Stimulated activated CD8-positive, alpha-beta memory T cell treated with anti-CD3 and anti-CD28 coated beads, Interleukin-4, amount 100 ng/mL, for 48 hours (primary cell): ENCODE measurements around the gene NLRP12.
A peak's percentile ranks its signal among the peaks of the same experiment; 100 is the strongest.
"Not testable (repeated sequence)": the region's sequence is repeated elsewhere in the genome, so short reads cannot be mapped to it uniquely, and the experiment has no call there.

Experiments
- DNase-seq: peaks from one replicate; pipeline ENCODE4 v3.0.0-alpha.2; 2020

NLRP12 gene

DNA sequence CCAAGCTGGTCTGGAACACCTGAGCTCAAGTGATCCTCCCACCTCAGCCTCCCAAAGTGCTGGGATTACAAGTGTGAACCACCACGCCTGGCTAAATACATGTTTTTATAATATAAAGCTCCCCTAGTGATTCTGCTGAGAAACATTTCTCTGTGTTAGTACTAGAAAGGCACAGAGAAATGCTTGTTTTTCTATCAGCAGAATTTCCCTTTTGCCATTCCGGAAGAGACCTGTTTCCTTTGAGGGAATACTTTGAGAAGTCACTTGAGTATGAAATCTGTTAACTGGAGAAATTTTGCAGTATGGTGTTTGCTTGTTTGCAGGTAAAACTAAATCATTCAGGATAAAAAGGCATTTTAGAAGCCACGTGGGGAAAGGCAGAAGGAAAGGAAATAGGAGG is 4.4 kb upstream of the NLRP12 start:
- no peak for DNase-seq

DNA sequence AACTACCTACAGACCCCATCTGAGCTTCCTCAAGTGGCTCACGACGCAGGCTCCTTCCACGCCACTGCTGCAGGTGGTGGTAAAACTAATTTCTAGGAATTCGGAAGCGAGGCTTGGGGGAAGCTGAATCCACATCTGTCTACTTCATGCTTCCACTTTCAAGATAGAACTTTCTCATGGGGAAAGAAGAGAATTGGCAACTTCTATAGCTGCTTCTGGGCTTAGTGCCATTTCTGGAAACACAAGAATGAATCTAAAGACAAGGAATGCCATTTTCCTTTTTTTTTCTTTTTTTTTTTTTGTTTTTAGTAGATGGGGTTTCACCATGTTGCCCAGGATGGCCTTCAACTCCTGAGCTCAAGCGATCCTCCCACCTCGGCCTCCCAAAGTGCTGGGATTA is 2.8 kb upstream of the NLRP12 start:
- no peak for DNase-seq

DNA sequence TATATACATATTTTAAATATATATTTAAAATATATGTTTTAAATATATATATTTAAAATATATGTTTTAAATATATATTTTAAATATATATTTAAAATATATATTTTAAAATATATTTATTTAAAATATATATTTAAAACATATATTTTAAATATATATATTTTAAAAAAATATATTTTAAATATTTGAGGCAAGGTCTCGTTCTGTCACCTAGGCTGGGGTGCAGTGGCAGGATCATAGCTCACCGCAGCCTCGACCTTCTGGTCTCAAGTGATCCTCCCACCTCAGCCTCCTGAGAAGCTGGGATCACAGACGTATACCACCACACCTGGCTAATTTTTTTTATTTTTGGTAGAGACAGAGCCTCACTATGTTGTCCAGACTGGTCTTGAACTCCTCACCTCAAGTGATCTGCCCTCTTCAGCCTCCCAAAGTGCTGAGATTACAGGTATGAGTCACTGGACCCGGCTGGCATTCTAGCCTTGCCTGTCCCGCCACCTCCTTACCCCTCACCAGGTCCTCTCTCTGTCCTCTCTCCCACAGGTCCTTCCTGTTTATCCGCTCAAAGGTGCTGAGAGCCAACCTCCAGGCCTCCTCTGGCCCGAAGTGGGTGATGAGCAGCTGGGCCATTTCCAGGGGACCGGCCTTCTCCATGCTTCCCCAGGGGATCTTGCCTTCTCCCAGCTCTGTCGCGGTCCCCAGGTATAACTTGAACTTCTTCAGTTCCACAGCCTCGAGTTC is 564 bp downstream of the NLRP12 start:
- no peak for DNase-seq

DNA sequence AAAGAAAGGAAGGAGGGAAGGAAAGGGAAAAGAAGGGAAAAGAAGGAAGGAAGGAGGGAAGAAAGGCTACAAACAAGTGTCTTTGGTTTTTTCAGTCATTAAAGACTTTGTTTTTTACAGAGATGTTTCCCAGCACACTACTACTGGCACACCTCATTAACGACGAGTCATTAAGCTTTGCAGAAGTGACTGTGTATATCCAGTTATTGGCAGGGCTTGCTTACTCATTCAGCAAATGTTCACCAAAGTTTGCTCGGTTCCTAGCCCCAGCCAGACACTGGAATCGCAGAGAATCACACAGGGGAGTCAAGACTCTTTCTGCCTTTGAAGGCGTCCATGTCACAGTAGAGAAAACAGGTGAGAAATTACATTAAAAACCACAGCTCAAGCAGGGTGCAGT is 4.3 kb downstream of the NLRP12 start:
- DNase-seq: no peak

DNA sequence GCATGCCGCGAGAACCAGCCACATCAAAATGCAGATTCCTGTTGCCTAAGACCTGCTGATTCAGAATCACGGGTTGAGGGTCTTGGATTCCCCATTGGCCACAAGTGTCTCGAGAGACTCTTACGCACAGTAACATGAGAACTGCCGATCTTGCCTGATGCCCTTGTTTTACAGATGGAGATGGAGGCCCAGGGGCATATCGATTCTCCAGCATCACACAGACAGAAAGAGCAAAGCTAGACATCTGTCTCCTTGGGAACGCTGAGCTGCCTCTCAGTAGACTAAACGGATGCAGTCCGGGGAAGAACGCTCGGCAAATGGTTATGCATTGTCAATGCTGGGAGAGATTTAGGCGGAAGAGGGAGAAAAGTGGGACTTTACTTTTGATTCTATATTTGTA is 5.4 kb downstream of the NLRP12 start:
- DNase-seq: no peak

DNA sequence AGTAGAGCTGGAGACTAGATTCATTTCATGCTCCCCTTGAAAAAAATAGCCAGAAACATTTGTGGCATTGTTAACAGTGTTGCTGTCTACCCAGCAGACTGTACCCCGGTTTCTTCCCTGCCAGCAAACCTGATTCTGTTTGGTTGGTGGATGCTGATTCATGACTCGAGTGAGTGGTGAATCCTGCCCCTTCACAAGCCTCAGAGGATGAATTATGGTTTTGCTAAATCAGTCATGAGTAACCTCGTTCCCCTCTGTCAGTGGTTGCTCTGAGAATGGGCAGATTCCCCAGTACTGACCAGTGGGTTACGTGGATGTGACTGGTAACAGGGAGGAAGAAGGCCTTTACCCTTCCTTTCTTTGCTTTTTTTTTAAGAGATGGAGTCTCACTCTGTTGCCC is 10.1 kb downstream of the NLRP12 start:
- DNase-seq: no peak

DNA sequence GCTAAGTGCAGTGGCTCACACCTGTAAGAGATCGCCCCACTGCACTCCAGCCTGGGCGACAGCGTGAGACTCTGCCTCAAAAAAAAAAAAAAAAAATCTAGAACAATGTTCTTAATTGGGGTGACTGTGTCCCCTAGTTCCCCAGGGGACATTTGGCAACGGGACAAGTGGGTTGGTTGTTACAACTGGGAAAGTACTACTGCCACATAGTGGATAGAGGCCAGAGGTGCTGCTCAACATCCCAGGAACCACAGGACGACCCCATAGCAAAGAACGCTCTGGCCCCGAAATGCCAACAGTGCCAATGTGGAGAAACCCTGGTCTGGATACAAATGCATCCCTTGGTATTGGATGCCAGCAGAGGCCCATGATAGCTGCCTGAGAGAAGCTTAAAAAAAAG is 11.8 kb downstream of the NLRP12 start:
- DNase-seq: no peak

DNA sequence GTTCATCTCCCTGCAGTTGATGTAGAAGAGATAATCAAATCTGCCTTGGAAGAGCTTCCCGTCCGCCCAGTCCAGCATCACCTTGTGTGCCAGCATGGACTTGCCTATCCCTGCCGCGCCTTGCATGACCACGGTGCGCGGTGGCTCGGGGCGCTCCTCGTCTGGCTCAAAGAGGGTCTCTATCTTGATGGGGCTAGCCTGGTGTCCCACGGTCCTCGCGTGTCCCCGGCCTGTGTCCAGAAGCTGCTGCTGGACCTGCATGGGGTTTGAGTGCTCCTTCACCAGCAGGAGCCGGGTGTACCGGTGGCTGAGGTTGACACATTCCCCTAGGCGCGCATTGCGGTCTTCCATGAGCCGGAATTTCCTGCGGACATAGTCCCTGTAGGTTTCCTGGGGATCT is 13.2 kb downstream of the NLRP12 start:
- no peak for DNase-seq

DNA sequence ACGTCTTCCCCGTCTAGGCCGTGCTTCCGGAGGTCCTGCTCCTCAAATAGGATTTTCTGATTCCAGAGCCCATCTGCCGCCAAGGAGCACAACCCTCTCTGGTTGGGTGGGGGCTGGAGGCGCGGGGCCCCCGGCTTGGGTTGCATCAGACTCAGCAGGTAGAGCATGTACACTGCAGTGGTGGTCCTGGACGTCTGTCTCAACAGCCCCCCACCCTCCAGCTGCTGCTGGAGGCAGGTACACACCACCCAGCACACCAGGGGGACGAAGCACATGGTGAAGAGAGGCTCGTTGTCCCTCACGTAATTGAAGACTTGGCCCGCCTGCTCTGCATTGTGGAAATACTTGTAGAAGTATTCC is 13.9 kb downstream of the NLRP12 start:
- DNase-seq: no peak

DNA sequence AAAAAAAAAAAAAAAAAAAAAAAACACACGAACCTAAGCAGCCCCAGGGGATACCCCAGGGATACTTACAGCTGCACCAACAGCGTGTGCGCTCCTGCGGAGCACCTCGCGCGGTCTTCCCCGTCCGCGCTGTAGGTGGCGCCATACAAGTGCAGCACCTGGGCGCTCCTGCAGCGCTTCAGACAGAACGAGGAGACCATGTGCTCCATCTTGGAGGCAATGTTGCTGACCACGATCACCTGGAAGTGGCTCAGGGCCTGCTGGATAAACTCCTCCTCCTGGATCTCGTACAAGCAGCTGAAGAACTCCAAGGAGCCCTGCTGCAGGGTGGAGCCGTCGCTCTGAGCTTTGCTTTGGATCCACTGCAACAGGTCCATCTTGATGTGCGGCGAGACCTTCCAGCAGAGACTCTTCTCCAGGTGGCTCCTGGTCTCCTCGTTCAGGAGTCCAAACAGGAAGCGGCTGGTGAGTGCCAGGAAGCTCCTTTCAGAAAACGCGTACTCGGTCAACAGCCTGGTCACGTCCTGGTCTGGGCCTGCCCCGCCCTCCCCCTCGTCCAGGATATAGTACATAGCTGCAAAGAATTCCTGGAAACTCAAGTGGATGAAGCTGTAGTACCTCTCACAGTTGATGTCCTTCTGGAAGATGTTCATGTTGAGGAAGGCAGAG is 14.5 kb downstream of the NLRP12 start:
- peak; percentile 35 for DNase-seq

DNA sequence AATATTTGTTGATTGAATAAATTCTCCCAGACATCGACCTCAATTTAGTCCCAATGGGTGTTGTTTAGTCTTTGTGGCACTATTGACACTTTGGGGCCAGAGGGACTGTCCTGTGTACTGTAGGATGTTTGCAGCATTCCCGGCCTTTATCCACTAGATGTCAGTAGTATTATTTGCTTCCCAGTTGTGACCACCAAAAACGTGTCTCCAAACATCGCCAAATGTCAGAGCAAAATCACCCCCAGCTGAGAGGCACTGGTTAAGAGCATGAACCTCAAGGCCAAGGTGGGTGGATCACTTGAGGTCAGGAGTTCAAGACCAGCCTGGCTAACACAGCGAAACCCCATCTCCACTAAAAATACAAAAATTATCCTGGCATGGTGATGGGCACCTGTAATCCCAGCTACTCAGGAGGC is 15.4 kb downstream of the NLRP12 start:
- no peak for DNase-seq

DNA sequence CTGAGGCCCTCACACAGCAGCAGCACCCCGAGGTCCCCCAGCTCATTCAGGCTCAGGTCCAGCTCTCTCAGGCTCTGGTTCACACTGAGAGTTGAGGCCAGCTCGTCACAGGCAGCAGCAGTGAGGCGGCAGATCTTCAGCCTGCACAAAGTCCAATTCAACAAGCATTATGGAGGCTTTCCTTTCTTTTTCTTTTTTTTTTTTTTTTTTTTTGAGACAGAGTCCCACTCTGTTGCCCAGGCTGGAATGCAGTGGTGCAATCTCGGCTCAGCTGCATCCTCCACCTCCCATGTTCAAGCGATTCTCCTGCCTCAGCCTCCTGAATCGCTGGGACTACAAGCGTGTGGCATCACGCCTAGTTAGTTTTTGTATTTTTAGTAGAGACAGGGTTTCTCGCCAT is 22.9 kb downstream of the NLRP12 start:
- no peak for DNase-seq

DNA sequence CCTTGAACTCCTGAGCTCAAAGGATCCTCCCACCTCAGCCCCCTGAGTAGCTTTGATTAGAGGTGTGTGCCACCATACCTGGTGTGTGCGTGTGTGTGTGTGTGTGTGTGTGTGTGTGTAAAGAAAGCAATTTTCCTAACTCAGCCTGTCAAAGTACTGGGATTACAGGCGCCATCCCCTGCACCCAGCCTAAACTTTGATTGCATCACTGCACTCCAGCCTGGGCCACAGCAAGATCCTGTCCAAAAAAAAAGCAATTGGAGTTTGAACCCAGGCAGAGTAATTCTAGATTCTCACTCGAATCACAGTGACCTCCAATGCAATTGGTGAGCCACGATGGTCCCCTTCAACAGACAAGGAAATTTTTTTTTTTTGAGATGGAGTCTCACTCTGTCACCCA is 29.1 kb downstream of the NLRP12 start:
- no peak for DNase-seq

DNA sequence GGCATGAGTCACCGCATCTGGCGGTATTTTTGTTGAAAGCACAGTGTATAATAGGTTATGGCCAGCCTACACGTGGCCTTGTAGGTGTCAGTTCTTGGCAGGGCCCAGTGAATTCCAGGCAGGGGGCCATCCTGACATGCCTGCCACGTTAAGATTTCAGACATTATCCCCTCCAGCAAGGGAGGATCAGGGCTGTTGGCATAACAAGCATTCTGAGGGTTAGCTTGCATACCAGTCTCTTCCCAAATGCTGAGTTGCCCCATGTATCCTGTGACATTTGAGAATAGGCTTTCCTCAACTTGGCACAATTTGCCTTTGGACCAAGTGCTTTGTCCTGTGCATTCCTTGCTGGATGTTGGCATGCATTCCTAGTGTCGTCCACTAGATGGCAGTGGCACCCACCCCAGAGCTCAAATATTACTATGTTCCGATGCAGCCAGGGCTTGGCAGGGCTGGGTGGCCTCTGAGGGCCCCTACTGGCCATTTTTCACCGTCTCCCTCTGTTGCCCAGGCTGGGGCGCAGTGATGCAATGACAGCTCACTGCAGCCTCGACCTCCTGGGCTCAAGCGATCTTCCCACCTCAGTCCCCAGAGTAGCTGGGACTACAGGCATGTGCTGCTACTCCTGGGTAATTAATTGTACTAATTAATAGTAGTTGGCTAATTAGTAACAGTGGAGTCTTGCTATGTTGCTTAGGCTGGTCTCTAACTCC is 31.2 kb downstream of the NLRP12 start:
- peak; percentile 83 for DNase-seq

DNA sequence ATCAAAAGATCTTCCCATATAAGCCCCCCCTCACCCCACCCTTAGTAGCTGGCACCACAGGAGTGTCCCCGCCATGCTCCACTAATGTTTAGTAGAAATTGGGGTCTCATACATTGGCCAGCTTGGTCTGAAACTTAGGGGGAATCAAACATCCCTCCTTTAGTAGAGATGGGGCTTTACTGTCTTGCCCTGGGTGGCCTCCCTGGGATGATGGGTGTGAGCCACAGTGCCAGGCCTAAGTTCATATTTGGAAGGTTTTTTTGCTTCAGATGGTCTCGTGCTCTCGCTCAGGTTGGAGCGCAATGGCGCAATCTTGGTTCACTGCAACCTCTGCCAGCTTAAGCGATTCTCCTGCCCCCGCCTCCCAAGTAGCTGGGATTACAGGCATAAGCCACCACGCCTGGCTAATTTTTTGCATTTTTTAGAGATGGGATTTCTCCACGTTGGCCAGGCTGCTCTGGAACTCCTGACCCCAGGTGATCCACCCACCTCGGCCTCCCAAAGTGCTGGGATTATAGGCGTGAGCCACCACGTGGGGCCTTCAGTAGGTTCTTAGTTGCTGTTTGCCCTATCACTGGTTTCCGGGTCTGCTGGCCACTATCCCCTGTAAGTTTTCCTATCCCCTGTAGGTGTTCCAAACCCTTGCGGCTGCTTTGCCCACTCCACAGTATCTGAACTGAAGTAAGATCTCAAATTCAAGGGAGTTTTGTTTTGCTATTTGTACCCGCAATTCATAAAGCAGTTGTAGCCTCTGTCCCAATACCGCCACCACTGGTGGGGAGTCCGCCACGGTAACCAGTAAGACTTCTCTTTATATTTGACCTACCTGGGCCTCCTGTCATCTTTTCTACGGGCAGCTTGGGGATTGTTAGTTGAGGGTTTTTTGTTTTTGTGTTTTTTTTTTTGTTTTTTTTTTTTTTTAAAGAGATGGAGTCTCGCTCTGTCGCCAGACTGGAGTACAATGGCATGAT is 34.1 kb downstream of the NLRP12 start:
- DNase-seq: no peak

DNA sequence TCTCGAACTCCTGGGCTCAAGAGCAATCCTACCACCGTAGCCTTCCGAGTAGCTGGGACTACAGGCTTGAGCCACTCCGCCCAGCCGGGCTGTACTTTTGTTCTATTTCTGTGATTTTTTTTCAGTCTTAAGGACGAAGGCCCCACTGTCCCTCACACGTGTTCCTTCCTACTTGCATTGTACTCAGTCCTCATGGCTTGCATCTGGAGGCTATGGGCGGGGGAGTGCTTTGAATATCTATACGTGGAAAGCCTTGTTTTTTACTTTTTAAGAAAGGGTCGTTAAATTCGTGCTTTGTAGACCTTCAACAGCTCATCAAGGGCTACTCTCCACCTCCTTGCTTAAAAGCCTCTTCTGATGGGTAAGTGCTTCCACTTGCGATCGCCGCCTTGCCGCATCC is 36.8 kb downstream of the NLRP12 start:
- DNase-seq: no peak

DNA sequence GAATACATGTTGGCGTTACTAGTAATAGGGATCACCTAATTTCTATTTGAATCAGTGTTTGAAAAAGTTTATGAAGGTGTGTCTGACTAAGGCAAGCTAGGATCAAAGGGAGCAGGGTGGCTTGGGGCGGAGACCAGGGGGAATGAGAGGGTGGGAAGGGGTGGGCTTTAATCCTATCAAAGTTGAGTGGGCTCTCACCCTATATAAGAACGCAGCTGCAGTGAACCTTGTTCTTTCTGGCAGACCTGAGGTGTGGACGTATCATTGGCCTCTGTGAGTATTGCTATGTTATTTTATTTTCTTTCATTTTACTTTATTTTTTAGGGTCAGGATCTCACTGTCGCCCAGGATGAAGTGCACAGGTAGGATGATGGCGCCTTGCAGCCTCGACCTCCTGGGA is 37.4 kb downstream of the NLRP12 start:
- DNase-seq: no peak

DNA sequence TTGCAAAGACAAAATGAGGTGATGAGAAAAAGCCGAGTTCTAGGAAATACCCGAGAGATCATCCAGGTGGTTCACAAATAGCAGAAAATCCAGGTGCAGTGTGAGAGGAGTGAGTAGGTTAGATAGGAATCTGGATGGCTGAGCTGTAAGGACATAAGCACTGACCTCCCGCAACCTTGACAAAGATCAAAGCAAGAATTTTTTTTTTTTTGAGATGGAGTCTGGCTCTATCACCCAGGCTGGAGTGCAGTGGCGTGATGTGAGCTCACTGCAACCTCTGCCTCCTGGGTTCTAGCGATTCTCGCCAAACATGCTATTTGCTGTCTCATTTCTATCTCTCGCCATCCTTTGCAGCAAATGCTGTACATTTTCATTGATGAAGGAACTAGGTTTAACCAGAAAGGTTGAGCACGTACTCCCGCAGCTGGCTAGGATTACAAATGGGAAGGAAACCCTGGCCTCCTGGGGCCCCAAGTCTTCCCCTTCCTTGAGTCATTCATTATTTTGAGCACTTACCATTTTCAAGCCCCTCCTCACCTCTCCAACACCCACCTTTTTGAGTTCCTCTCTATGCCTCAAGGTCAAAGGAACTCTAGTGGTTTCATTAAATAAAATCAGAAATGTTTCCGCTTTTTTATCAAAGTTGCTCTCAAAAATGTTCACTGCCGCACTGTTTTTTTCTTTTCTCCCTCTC is 38.8 kb downstream of the NLRP12 start:
- DNase-seq: no peak

DNA sequence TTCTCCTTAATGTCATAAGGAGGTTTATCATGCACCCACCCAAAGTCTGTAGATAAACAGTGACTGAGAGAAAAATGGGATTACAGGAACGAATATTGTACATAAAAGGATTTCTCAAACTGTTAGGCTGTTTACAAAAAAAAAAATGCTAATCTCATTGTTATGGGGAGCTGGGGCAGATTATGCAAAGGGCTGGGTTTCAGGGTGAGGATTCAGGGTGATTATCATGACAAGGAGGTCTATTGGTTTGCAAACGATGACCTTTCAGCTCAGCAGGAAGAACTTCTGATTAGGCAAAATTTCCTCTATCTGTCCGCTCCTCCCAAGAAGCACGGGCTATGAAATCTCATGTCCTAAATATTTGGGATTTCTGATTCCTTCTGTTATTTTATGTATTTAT is 41.4 kb downstream of the NLRP12 start:
- DNase-seq: no peak

DNA sequence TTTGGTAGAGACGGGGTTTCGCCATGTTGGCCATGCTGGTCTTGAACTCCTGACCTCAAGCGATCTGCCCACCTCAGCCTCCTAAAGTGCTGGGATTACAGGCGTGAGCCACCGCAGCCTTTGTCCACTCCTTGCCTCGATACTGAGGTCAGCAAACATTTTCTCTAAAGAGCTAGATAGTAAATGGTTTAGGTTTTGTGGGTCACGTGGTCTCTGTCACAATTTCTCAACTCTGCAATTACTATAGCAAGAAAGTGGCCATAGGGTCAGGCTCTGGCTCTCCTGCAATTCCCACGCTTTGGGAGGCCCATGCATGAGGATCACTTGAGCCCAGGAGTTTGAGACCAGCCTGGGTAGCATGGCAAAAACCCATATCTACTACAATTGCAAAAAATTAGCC is 42.8 kb downstream of the NLRP12 start:
- DNase-seq: not testable (repeated sequence)

DNA sequence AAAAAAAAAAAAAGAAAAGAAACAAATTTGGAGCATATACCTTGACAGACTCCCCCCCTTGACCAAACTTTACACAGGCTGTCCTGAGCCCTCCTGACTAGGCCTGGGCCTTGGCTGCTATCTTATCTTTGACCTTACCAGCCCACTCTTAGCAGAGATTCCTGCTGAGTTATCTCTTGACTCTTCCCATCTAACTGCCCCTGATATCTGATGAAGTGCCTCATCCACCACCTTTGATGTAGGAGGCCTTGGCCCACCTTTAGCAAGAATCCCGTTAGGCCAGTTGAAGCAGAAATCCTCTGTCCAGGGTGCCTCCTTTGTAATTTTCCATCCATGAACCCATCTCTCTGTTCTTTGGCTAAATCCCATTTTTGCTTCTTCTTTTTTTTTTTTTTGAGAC is 43.6 kb downstream of the NLRP12 start:
- no peak for DNase-seq

DNA sequence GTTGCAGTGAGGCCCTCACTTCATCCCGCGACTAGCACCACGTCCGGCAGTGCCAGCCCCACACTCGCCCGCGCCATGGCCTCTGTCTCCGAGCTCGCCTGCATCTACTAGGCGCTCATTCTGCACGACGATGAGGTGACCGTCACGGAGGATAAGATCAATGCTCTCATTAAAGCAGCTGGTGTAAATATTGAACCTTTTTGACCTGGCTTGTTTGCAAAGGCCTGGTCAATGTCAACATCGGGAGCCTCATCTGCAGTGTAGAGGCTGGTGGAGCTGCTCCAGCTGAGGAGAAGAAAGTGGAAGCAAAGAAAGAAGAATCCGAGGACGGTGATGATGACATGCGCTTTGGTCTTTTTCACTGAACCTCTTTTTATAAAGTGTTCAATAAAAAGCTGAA is 48.6 kb downstream of the NLRP12 start:
- DNase-seq: no peak

DNA sequence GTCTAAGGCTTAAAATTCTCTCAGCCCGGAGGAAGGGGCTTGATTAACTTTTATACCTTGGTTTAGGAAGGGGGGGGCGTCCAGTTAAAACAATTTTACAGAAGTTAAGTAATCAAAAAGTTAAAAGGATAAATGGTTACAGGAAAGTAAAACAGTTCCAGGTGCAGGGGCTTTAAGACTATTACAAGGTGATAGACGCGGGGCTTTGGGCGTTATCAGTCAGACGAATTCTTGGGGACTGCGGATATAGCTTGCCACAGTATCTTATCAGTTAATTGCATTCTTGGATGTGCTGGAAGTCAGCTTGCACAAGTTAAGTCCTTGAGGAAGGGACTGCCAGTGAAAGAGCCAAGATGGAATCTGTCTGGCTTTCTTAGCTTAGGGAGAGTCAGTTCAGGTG is 49.6 kb downstream of the NLRP12 start:
- not testable (repeated sequence) for DNase-seq
